B cell (primary cell): ENCODE measurements around the gene RPL37. TPM values are rescaled to one million over a fixed set of nuclear protein-coding genes. Genes with fewer than 3 reads are reported as not detected.

Experiments
- ATAC-seq: fragments of 200-7000 bp; cut with Tn5 transposase; one replicate; pipeline ENCODE4 v1.10.0; 2021; ENCODE audit warnings: low read depth, mild to moderate bottlenecking, moderate number of reproducible peaks, moderate library complexity
- CTCF ChIA-PET: fragments of 350-600 bp; sonication (Branson Sonifier 250); formaldehyde crosslinking; loops from one replicate; lab custom pipeline; 2021; ENCODE audit warnings: antibody characterized with exemption, inconsistent platforms; lab: Charles Lee
- POLR2A ChIA-PET: fragments of 350-600 bp; sonication (Branson Sonifier 250); formaldehyde crosslinking; loops from one replicate; lab custom pipeline; 2021; ENCODE audit warnings: antibody characterized with exemption; lab: Charles Lee
- DNase-seq: peaks from one replicate; pipeline ENCODE4 v3.0.0; 2013
- H2AFZ ChIP-seq: 2 replicates; pipeline ENCODE4 v1.6.1; 2012; ENCODE audit warnings: mild to moderate bottlenecking, low read depth, low read length; ENCODE audit not compliant: insufficient read depth, poor library complexity, severe bottlenecking
- H3K27ac ChIP-seq, 2 donors: 1 replicate in 1 of 2; 2 replicates in 1 of 2; pipeline ENCODE4 v1.5.1; 2012 to 2013; ENCODE audit warnings: low read length in 2 of 2, mild to moderate bottlenecking in 2 of 2, moderate library complexity in 1 of 2
- H3K27me3 ChIP-seq, 4 experiments: fragments of 200-600 bp in 1 of 4; sonication (generic) in 1 of 4; replicated peaks in 1 of 4; 1 replicate in 2 of 4; 2 replicates in 2 of 4; pipeline versions ENCODE4 v1.6.1 to v1.7.0; 2013 to 2016; ENCODE audit warnings: low read length in 3 of 4, mild to moderate bottlenecking in 2 of 4, mixed read lengths in 1 of 4, moderate library complexity in 1 of 4; ENCODE audit not compliant: insufficient read depth in 4 of 4, control insufficient read depth in 3 of 4; ENCODE audit errors: control extremely low read depth in 1 of 4
- H3K36me3 ChIP-seq, 2 experiments: replicated peaks in 1 of 2; 1 replicate in 1 of 2; 2 replicates in 1 of 2; pipeline versions ENCODE4 v1.6.1 to v1.7.1; 2013; ENCODE audit warnings: low read length in 1 of 2; ENCODE audit not compliant: insufficient read depth in 2 of 2, control insufficient read depth in 1 of 2; ENCODE audit errors: control extremely low read depth in 1 of 2, extremely low read depth in 1 of 2
- H3K4me1 ChIP-seq, 2 donors: fragments of 200-600 bp in 1 of 2; sonication (generic) in 1 of 2; 1 replicate in 1 of 2; 2 replicates in 1 of 2; pipeline versions ENCODE4 v1.5.1 to v1.6.1; 2013 to 2017; ENCODE audit warnings: low read length in 2 of 2; ENCODE audit not compliant: control insufficient read depth in 2 of 2, insufficient read depth in 2 of 2
- H3K4me2 ChIP-seq: replicated peaks from 2 replicates; pipeline ENCODE3; 2012; ENCODE audit warnings: mild to moderate bottlenecking, low read depth, low read length; ENCODE audit not compliant: poor library complexity, severe bottlenecking
- H3K4me3 ChIP-seq, 5 experiments: fragments of 200-600 bp in 1 of 5; sonication (generic) in 1 of 5; 1 replicate in 3 of 5; 2 replicates in 2 of 5; pipeline versions ENCODE4 v1.5.1 to v1.7.0; 2011 to 2016; ENCODE audit warnings: low read length in 4 of 5, mild to moderate bottlenecking in 4 of 5, low read depth in 2 of 5, control low read depth in 1 of 5, moderate library complexity in 1 of 5; ENCODE audit not compliant: insufficient read depth in 1 of 5; ENCODE audit errors: control extremely low read depth in 1 of 5, extremely low read depth in 1 of 5
- H3K79me2 ChIP-seq: fragments of 200-600 bp; sonication (generic); one replicate; pipeline ENCODE4 v1.6.0; 2016; ENCODE audit warnings: low read length; ENCODE audit not compliant: control insufficient read depth, insufficient read depth
- H3K9ac ChIP-seq: fragments of 200-600 bp; sonication (generic); 2 replicates; pipeline ENCODE4 v1.6.1; 2017; ENCODE audit warnings: mild to moderate bottlenecking, low read length, moderate library complexity
- H3K9me3 ChIP-seq, 3 donors: one replicate each; pipeline versions ENCODE4 v1.6.1 to v1.7.1; 2013; ENCODE audit warnings: low read length in 2 of 3; ENCODE audit not compliant: control insufficient read depth in 2 of 3, insufficient read depth in 1 of 3; ENCODE audit errors: control extremely low read depth in 1 of 3
- H4K20me1 ChIP-seq: 2 replicates; pipeline ENCODE4 v1.6.0; 2012; ENCODE audit warnings: mild to moderate bottlenecking, low read length; ENCODE audit not compliant: insufficient read depth, control insufficient read depth, poor library complexity, severe bottlenecking
- H3K27ac Mint-ChIP-seq: one replicate; pipeline ENCODE4 v1.8.0; 2021; ENCODE audit warnings: mixed read lengths
- H3K27me3 Mint-ChIP-seq: one replicate; pipeline ENCODE4 v1.8.0; 2021; ENCODE audit warnings: mixed read lengths
- H3K4me1 Mint-ChIP-seq: one replicate; pipeline ENCODE4 v1.8.0; 2021; ENCODE audit warnings: mixed read lengths
- H3K4me3 Mint-ChIP-seq: one replicate; pipeline ENCODE4 v1.8.0; 2021; ENCODE audit warnings: mixed read lengths
- H3K9me3 Mint-ChIP-seq: one replicate; pipeline ENCODE4 v1.8.0; 2022; ENCODE audit warnings: mixed read lengths; ENCODE audit not compliant: insufficient read depth
- EZH2 ChIP-seq: IDR thresholded peaks from 2 replicates; pipeline ENCODE4 v1.6.1; 2012; ENCODE audit warnings: borderline replicate concordance, low read depth, mild to moderate bottlenecking, moderate library complexity, low read length; ENCODE audit not compliant: insufficient read depth, poor library complexity, severe bottlenecking
- WGBS: methylation state at CpG from one replicate; pipeline ENCODE4 v1.1.5; 2013; ENCODE audit warnings: missing lambda C conversion rate; ENCODE audit not compliant: insufficient coverage; 5-methylcytosine and 5-hydroxymethylcytosine counted together
- intact Hi-C: fragments of 100-400 bp; cut with micrococcal nuclease; formaldehyde crosslinking; loops from one replicate; pipeline ENCODE4 v1.10.0; 2022
- polyA plus RNA-seq: library from polyadenylated mRNA; depleted of rRNA; stranded (reverse); fragments of >200 nt; gene quantifications from 2 replicates; pipeline ENCODE4 v1.2.3, GENCODE V29; 2012
- small RNA-seq: library from RNA; depleted of rRNA; stranded (forward); fragments of <200 nt; gene quantifications from one replicate; pipeline ENCODE3, GENCODE V24; 2012; ENCODE audit warnings: low replicate concordance, low read depth; ENCODE audit not compliant: insufficient read length
- total RNA-seq, 2 donors: library from RNA; stranded (reverse); fragments of 120-200 nt in 1 of 2; gene quantifications; 1 replicate in 1 of 2; 2 replicates in 1 of 2; pipeline versions ENCODE4 v1.2.3 to v1.2.4, GENCODE V29; 2013 to 2022
- TF ChIP-seq, protein P1 (sequence below): fragments of 200-600 bp; IDR thresholded peaks from one replicate; pipeline ENCODE4 v1.8.0; 2022; ENCODE audit warnings: antibody characterized with exemption, mild to moderate bottlenecking

Gene RPL37
- total and polyA plus RNA-seq, 2 donors (not counting 1 experiment from before 2014, with no cell fraction given) = 173 to 2,240 TPM

DNA sequence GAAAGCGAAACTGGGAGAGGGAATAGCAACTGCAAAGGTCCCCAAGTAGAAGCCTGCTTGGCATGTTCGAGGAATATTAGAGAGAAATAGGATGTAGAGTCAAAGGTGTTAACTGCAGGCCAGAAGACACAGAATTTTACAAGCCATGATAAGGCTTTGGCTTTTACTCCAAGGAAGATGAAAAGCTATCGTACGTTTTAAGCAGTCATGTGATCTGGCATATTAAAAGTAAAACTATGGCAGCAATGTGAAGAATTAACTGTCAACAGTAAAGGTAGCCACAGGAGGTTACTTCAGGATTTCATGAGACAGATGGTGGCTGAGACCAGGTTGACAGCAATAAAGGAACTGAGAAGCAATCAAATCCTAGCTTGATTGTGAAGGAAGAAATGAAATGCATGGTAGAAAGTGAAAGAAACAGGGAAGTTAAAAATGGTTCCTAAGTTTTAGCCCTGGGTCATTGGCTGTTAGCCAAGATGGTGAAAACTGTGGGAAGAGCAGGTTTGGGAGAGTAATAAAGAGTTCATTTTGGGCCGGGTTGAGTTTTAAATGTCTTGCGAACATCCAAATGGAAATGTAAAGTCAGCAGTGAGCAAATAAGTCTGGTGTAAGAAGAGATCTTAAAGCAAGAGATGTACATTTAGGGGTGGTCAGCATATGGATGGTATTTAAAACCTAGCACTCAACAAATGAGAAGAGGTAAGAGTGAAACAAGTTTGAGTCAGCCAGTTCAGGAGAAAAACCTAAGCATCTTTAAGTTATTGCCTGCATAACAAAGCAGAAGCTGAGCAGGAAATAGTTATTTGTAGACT is 59.0 kb downstream of the RPL37 start:
- intact Hi-C loops = no loop called here
- no peak overlapping the region for H3K27ac Mint-ChIP-seq

More for the DNA sequence above, 59.0 kb downstream of the RPL37 start:
- Histone ChIP-seq H3K4me1 (no peaks in the 10 kb centered on the region), H3K79me2 (peaks cover 28% of the 10 kb centered on the region), H3K4me3 (no peak overlapping the region), H3K4me2 (no peak overlapping the region), H3K9ac (no peak overlapping the region), H3K9me3 (no peaks in the 10 kb centered on the region), H2AFZ (no peak overlapping the region), H3K27me3 (no peaks in the 10 kb centered on the region), H3K27ac (no peak overlapping the region), H3K36me3 (peaks cover 4 to 50% of the 10 kb centered on the region in 2 experiments), H4K20me1 (peaks cover 46% of the 10 kb centered on the region)
- no peaks in the 10 kb centered on the region for H3K9me3 Mint-ChIP-seq
- no peak for TF ChIP-seq EZH2
- TF ChIP-seq, protein P1, sequence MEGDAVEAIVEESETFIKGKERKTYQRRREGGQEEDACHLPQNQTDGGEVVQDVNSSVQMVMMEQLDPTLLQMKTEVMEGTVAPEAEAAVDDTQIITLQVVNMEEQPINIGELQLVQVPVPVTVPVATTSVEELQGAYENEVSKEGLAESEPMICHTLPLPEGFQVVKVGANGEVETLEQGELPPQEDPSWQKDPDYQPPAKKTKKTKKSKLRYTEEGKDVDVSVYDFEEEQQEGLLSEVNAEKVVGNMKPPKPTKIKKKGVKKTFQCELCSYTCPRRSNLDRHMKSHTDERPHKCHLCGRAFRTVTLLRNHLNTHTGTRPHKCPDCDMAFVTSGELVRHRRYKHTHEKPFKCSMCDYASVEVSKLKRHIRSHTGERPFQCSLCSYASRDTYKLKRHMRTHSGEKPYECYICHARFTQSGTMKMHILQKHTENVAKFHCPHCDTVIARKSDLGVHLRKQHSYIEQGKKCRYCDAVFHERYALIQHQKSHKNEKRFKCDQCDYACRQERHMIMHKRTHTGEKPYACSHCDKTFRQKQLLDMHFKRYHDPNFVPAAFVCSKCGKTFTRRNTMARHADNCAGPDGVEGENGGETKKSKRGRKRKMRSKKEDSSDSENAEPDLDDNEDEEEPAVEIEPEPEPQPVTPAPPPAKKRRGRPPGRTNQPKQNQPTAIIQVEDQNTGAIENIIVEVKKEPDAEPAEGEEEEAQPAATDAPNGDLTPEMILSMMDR = no peak
- no peak overlapping the region for H3K4me3 Mint-ChIP-seq
- CTCF ChIA-PET = no interaction called here
- DNase-seq (no peak), ATAC-seq (no peak)
- POLR2A ChIA-PET = no interaction called here
- peaks cover 7% of the 10 kb centered on the region for H3K4me1 Mint-ChIP-seq
- no peaks in the 10 kb centered on the region for H3K27me3 Mint-ChIP-seq
- 93% methylated on average over 6 of the region's 6 CpGs for WGBS

Small RNAs within 50 kb of the gene (small RNA-seq; reads per million reads assigned to genes)
- gene RF00191 (not detected), gene SNORD72 (54.8 reads per million, percentile 93 among the genes with 10 or more reads in this experiment)

Other genes with a start within 250 kb of the RPL37 start
- gene PTGER4, start 155.3 kb downstream of the RPL37 start, total RNA-seq = 26.3 and 26.8 TPM in 2 replicates
- gene PTGER4, start 155.3 kb downstream of the RPL37 start, polyA plus RNA-seq = 76.7 and 85.4 TPM in 2 replicates
- gene TTC33, start 79.3 kb downstream of the RPL37 start, total RNA-seq = 15.8 and 18.2 TPM in 2 replicates
- gene TTC33, start 79.3 kb downstream of the RPL37 start, polyA plus RNA-seq = 1.7 and 2.1 TPM in 2 replicates
- gene PRKAA1, start 36.8 kb downstream of the RPL37 start, total RNA-seq = 103 and 107 TPM in 2 replicates
- 39.9 and 44.9 TPM in 2 replicates for gene PRKAA1, start 36.8 kb downstream of the RPL37 start, polyA plus RNA-seq
- 2.0 and 2.7 TPM in 2 replicates for gene CARD6, start 6.1 kb upstream of the RPL37 start, total RNA-seq
- 0.45 and 0.72 TPM in 2 replicates for gene CARD6, start 6.1 kb upstream of the RPL37 start, polyA plus RNA-seq
- not detected in 2 replicates for gene C7, start 74.3 kb upstream of the RPL37 start, total RNA-seq
- gene C7, start 74.3 kb upstream of the RPL37 start, polyA plus RNA-seq = not detected in 2 replicates
- not detected in 2 replicates for gene MROH2B, start 236.1 kb upstream of the RPL37 start, total RNA-seq
- not detected in 2 replicates for gene MROH2B, start 236.1 kb upstream of the RPL37 start, polyA plus RNA-seq